ENCODE measurements around the gene PLA1A.

The PLA1A gene

DNA sequence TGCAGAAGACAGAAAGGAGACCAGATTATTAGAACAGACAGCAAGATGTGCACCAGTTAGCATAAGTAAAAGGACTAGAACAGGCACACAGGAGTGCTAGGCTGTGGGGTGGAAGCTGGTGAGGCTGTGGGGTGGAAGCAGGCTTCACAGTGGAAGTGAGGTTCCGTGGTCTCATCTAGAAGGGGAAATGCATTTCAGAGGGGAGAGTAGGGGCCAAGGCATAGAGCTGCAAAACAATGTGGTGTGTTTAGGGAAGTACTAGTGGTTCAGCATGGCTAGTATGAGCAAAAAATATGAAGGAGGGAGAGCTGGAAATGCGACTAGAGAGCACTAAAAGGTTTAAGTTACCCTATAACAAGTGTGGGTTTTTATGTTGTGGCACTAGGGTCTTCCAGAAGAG, 56.2 kb downstream of the PLA1A start:
- Histone ChIP-seq H3K27me3 (ENCODE audit: insufficient read depth, low read length) (no peaks in the 10 kb centered on the region), H3K27ac (ENCODE audit: low read depth, low read length, poor library complexity, severe bottlenecking) (no peak overlapping the region), H3K4me2 (ENCODE audit: low read length) (no peak overlapping the region), H3F3A (ENCODE audit: insufficient read depth, low read length) (no peaks in the 10 kb centered on the region), H3K4me1 (ENCODE audit: insufficient read depth, low read length, severe bottlenecking) (no peaks in the 10 kb centered on the region), H3K4me3 (ENCODE audit: low read depth, low read length, poor library complexity, severe bottlenecking) (no peak overlapping the region), H3K9me2 (ENCODE audit: low read depth, low read length) (no peaks in the 10 kb centered on the region), H2AFZ (ENCODE audit: low read length) (no peak overlapping the region), H3K79me2 (ENCODE audit: insufficient read depth, low read length) (no peaks in the 10 kb centered on the region), H3K36me3 (ENCODE audit: insufficient read depth, low read length) (no peaks in the 10 kb centered on the region), H3K9me3 (ENCODE audit: low read length) (no peaks in the 10 kb centered on the region), H3K9ac (ENCODE audit: low read length) (no peak overlapping the region), H4K20me1 (ENCODE audit: insufficient read depth, low read length) (no peaks in the 10 kb centered on the region)
- TF ChIP-seq, protein P1, sequence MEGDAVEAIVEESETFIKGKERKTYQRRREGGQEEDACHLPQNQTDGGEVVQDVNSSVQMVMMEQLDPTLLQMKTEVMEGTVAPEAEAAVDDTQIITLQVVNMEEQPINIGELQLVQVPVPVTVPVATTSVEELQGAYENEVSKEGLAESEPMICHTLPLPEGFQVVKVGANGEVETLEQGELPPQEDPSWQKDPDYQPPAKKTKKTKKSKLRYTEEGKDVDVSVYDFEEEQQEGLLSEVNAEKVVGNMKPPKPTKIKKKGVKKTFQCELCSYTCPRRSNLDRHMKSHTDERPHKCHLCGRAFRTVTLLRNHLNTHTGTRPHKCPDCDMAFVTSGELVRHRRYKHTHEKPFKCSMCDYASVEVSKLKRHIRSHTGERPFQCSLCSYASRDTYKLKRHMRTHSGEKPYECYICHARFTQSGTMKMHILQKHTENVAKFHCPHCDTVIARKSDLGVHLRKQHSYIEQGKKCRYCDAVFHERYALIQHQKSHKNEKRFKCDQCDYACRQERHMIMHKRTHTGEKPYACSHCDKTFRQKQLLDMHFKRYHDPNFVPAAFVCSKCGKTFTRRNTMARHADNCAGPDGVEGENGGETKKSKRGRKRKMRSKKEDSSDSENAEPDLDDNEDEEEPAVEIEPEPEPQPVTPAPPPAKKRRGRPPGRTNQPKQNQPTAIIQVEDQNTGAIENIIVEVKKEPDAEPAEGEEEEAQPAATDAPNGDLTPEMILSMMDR (IDR thresholded peaks at IDR 0.05; ENCODE audit: low read length): no peak
- TF ChIP-seq EZH2 (IDR thresholded peaks at IDR 0.05; ENCODE audit: borderline replicate concordance, low read length): no peak

DNA sequence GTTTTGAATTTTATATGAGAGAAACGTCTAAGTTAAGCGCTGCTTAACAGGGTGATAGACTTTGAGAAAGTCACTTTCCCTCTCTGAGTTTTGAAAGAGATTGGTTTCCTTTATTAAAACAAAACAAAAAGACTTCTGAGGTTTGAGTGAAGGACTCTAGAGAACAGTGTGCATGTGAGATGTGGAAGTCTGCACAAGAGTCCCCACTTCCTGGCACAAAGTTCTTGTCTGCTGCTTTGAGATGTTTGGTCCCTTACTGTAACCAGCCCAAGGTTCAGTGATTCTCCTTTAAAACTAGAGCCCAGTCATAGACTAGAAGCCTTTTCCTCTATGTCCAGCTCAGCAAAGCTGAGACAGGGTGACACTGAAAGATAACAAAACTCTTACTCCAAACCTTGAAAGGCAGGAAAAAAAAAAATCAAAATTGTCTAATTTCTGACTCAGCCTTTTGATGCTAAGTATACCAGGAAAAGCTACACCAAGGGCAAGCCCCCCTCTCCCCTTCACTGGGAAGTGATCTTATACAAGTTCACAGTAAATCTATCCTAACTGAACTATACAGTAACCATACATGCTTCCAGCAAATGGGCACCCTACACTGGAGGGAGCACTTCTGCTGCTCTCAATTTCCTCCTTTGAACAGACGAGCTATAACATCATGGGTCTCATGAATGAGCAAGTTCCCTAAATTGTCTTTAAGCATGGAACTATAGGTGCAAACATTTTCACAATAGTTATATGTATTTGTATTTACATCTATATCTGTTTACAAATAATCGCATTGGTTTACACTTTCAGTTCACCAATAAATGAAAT, 60.4 kb downstream of the PLA1A start:
- H3K9me3 ChIP-seq (ENCODE audit: low read length): no peaks in the 10 kb centered on the region

GRCh38 chr3:119658994-119659393, 61.3 kb downstream of the PLA1A start:
- no peaks in the 10 kb centered on the region for H3K27me3 ChIP-seq (ENCODE audit: insufficient read depth, low read length)
- no peak overlapping the region for H3K27ac ChIP-seq (ENCODE audit: low read depth, low read length, poor library complexity, severe bottlenecking)
- H3K36me3 ChIP-seq (ENCODE audit: insufficient read depth, low read length): no peaks in the 10 kb centered on the region
- H3K4me2 ChIP-seq (ENCODE audit: low read length): no peak overlapping the region
- no peaks in the 10 kb centered on the region for H3K9me2 ChIP-seq (ENCODE audit: low read depth, low read length)
- H3K4me3 ChIP-seq (ENCODE audit: low read depth, low read length, poor library complexity, severe bottlenecking): no peak overlapping the region
- no peak overlapping the region for H3K9ac ChIP-seq (ENCODE audit: low read length)
- no peak overlapping the region for H2AFZ ChIP-seq (ENCODE audit: low read length)
- H3K4me1 ChIP-seq (ENCODE audit: insufficient read depth, low read length, severe bottlenecking): no peaks in the 10 kb centered on the region
- TF ChIP-seq, protein P1 (IDR thresholded peaks at IDR 0.05; ENCODE audit: low read length): no peak
- no peak for TF ChIP-seq EZH2 (IDR thresholded peaks at IDR 0.05; ENCODE audit: borderline replicate concordance, low read length)
- no peaks in the 10 kb centered on the region for H3K9me3 ChIP-seq (ENCODE audit: low read length)
- no peaks in the 10 kb centered on the region for H3K79me2 ChIP-seq (ENCODE audit: insufficient read depth, low read length)
- H4K20me1 ChIP-seq (ENCODE audit: insufficient read depth, low read length): no peaks in the 10 kb centered on the region
- H3F3A ChIP-seq (ENCODE audit: insufficient read depth, low read length): no peaks in the 10 kb centered on the region

More for the DNA sequence above, 60.4 kb downstream of the PLA1A start:
- Histone ChIP-seq H3K36me3 (ENCODE audit: insufficient read depth, low read length) (no peaks in the 10 kb centered on the region), H3K9ac (ENCODE audit: low read length) (no peak overlapping the region), H3K79me2 (ENCODE audit: insufficient read depth, low read length) (no peaks in the 10 kb centered on the region), H3K27ac (ENCODE audit: low read depth, low read length, poor library complexity, severe bottlenecking) (no peak overlapping the region), H3K9me2 (ENCODE audit: low read depth, low read length) (no peaks in the 10 kb centered on the region), H2AFZ (ENCODE audit: low read length) (no peak overlapping the region), H3F3A (ENCODE audit: insufficient read depth, low read length) (no peaks in the 10 kb centered on the region), H4K20me1 (ENCODE audit: insufficient read depth, low read length) (no peaks in the 10 kb centered on the region), H3K4me1 (ENCODE audit: insufficient read depth, low read length, severe bottlenecking) (no peaks in the 10 kb centered on the region), H3K4me3 (ENCODE audit: low read depth, low read length, poor library complexity, severe bottlenecking) (no peak overlapping the region), H3K27me3 (ENCODE audit: insufficient read depth, low read length) (no peaks in the 10 kb centered on the region), H3K4me2 (ENCODE audit: low read length) (no peak overlapping the region)
- TF ChIP-seq EZH2 (IDR thresholded peaks at IDR 0.05; ENCODE audit: borderline replicate concordance, low read length): no peak
- TF ChIP-seq, protein P1 (IDR thresholded peaks at IDR 0.05; ENCODE audit: low read length): no peak
